Fibroblast of the aortic adventitia (primary cell): ENCODE measurements around the gene GPBP1L1. TPM values are rescaled to one million over a fixed set of nuclear protein-coding genes. Genes with fewer than 3 reads are reported as not detected.
"Not testable (repeated sequence)": the region's sequence is repeated elsewhere in the genome, so short reads cannot be mapped to it uniquely, and the experiment has no call there.

Source experiments
- DNase-seq: peaks from one replicate; pipeline ENCODE4 v3.0.0-alpha.2; 2010; ENCODE audit warnings: low read depth
- H3K4me3 ChIP-seq: 2 replicates; pipeline ENCODE4 v1.5.1; 2011; ENCODE audit warnings: low read depth, mild to moderate bottlenecking, control low read depth, low read length, moderate library complexity
- total RNA-seq: library from RNA; depleted of rRNA; stranded (reverse); fragments of >200 nt; gene quantifications from 2 replicates; pipeline ENCODE4 v1.2.3, GENCODE V29; 2012; ENCODE audit warnings: low replicate concordance
- TF ChIP-seq, protein P1 (sequence below): IDR thresholded peaks from 2 replicates; pipeline ENCODE4 v1.5.1; 2011; ENCODE audit warnings: mild to moderate bottlenecking, low read length, control low read depth, inconsistent platforms; ENCODE audit not compliant: insufficient read depth

Gene GPBP1L1
- total RNA-seq, 1 donor, result 119 TPM

DNA sequence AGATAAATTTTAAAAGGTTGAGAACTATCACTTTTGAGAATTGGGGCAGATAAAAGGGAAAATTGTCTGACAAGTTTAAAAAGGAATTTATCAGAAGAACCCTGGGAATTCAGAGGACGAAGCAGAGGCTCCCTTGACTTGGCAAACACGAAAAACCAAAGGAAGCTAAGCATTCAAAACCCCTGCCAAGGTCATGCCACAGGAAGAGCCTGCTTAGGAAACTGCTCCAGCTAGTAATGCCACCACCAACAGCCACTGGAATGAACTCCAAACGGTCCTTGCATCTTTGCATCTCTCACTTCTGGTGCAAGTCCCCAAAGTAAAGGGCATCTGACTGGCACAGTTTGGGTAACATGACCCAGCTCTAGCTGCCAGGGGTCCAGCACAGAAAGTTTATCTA is 7.2 kb downstream of the GPBP1L1 start:
- no peak overlapping the region for H3K4me3 ChIP-seq
- TF ChIP-seq, protein P1, sequence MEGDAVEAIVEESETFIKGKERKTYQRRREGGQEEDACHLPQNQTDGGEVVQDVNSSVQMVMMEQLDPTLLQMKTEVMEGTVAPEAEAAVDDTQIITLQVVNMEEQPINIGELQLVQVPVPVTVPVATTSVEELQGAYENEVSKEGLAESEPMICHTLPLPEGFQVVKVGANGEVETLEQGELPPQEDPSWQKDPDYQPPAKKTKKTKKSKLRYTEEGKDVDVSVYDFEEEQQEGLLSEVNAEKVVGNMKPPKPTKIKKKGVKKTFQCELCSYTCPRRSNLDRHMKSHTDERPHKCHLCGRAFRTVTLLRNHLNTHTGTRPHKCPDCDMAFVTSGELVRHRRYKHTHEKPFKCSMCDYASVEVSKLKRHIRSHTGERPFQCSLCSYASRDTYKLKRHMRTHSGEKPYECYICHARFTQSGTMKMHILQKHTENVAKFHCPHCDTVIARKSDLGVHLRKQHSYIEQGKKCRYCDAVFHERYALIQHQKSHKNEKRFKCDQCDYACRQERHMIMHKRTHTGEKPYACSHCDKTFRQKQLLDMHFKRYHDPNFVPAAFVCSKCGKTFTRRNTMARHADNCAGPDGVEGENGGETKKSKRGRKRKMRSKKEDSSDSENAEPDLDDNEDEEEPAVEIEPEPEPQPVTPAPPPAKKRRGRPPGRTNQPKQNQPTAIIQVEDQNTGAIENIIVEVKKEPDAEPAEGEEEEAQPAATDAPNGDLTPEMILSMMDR, result no peak
- peak; percentile 41 for DNase-seq

DNA sequence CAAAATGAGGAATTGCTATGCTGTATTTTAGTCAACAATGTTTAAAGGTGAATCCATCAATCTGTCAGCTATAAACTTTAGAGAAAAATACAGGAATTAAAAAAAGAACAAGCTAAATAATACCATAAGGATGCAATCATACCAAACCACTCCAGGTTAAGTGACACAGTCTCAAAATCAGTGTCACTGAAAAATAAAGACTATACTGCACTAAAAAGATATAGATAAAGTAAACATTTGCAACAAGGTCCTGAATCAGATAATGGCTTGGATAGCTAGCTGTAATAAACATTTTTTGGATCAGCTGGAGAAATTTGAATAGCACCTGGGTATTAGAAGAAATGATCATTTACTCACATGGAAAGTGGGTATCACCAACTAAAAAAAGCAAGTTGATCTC is 7.8 kb downstream of the GPBP1L1 start:
- H3K4me3 ChIP-seq, result no peak overlapping the region
- TF ChIP-seq, protein P1, result no peak
- DNase-seq, result no peak

DNA sequence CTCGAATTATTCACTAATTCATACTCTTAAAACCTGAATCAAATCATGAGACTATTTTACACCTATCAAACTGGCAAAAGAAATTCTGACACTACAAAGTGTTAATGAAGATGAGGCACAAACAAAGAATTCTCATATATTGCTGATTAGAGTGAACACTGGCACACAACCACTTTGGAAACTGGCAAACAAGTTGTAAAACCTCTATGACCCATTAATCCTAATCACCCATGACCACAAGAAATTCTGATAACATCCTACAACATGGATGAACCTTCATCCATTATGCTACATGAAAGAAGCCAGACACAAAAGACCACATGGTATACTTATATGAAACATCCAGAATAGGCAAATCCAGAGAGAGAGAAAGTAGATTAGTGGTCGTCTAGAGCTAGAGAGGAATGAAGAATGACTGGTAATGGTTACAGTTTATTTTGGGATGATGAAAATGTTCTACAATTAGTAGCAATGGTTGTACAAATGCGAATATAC is 8.5 kb downstream of the GPBP1L1 start:
- TF ChIP-seq, protein P1, result no peak
- no peak overlapping the region for H3K4me3 ChIP-seq
- no peak for DNase-seq

DNA sequence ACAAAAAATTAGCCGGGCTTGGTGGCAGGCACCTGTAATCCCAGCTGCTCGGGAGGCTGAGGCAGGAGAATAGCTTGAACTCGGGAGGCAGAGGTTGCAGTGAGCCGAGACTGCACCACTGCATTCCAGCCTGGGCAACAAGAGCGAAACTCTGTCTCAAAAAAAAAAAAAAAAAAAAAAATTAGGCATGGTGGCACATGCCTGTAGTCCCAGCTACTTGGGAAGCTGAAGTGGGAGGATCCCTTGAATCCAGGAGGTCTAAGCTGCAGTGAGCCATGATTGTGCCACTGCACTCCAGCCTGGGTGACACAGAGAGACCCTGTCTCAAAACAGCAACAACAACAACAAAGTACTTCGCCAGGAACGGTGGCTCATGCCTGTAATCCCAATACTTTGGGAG is 9.8 kb downstream of the GPBP1L1 start:
- DNase-seq, H3K4me3 ChIP-seq: not testable (repeated sequence)

DNA sequence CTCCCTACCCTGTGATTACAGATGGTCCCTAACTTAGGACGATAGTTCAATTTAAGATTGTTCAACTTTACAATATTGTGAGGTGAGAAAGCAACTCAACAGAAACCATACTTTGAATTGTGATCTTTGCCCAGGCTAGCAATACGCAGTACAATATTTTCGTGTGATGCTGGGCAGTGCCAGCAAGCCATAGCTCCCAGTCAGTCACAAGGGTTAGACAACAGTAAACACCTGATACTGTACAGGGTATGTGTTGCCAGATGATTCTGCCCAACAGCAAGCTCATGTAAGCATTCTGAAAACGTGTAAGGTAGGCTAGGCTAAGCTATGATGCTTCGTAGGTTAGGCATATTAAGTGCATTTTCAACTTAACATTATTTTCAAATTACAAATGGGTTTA is 11.9 kb downstream of the GPBP1L1 start:
- DNase-seq, result no peak
- TF ChIP-seq, protein P1, result no peak

DNA sequence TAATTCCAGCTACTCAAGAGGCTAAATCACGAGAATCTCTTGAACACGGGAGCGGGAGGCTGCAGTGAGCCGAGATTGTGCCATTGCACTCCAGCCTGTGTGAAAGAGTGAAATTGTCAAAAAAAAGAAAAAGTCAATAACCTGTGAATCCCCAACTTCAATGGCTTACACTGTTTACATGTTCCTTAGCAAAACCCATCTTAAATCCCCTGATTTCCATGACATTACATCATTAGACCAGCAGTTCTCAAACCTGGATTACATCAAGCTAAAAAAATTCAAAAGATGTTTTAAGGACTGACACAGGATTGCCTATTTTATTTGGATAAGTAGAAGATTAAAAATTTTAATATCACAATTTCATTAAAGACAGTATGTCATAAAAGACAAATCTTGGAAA is 12.4 kb downstream of the GPBP1L1 start:
- H3K4me3 ChIP-seq, result no peak overlapping the region
- DNase-seq, result peak; percentile 48
- TF ChIP-seq, protein P1, result no peak

More for the DNA sequence above, 11.9 kb downstream of the GPBP1L1 start:
- H3K4me3 ChIP-seq, result no peak overlapping the region

DNA sequence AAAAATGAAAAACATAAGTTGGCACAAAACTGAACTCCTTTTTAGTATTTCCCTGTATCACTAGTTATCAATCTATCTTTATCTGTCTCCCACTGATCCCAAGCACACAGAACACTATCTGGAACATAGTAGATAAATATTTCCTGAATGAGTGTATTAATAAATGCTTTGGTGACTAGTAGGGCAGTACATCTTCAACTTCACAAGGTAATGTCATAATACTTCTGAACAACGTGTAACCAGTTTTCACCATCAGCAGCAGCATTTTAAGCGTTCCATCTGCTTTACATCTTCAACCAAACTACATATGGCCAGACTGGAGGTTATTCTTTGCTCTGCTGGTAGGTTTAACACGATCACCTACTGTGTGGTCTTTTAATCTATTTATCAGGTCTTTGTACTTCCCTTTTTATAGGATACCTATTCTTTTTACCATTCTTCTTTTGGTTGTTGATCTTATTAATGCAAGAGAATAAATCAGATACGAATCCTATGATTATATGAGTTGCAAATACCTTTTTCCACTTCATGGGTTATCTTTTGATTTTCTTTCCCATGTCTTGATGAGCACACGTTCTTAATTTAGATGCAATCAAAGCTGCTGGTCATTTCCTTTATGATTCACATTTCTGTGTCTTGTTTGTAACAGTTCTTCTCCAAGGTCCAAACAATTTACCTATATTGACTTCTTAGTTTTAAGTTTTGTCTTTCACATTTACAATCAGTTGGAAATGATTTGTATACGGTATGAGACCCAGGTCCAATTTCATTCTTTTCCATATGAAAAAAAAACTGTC is 16.3 kb downstream of the GPBP1L1 start:
- peak; percentile 25 for DNase-seq
- TF ChIP-seq, protein P1, result no peak
- no peak overlapping the region for H3K4me3 ChIP-seq
